Gastrocnemius medialis (tissue), 4 donors: ENCODE results near the gene CDH4. TPM values are rescaled to one million over a fixed set of nuclear protein-coding genes. Genes with fewer than 3 reads are reported as not detected.

Experiments
- ATAC-seq, 2 donors: fragments of 150-250 bp; one replicate each; pipeline ENCODE4 v1.9.1; 2016
- DNase-seq, 2 donors: peaks; one replicate each; pipeline ENCODE4 v3.0.0-alpha.2; 2019
- H3K27ac ChIP-seq, 4 donors: fragments of 200-600 bp; sonication (generic); 1 replicate in 1 of 4; 2 replicates in 3 of 4; pipeline ENCODE4 v1.5.1; 2016 to 2018; ENCODE audit warnings: mild to moderate bottlenecking in 2 of 4, moderate library complexity in 1 of 4
- H3K27me3 ChIP-seq, 3 donors: fragments of 200-600 bp; sonication (generic) in 2 of 3; 1 replicate in 1 of 3; 2 replicates in 2 of 3; pipeline versions ENCODE4 v1.5.1 to v1.6.0; 2016 to 2019; ENCODE audit warnings: mild to moderate bottlenecking in 1 of 3, moderate library complexity in 1 of 3
- H3K36me3 ChIP-seq, 2 donors: fragments of 200-600 bp; sonication (generic) in 1 of 2; one replicate each; pipeline ENCODE4 v1.5.1; 2017 to 2018
- H3K4me1 ChIP-seq, 2 donors: fragments of 200-600 bp; sonication (generic) in 1 of 2; one replicate each; pipeline ENCODE4 v1.5.1; 2016 to 2017; ENCODE audit warnings: mild to moderate bottlenecking in 2 of 2
- H3K4me3 ChIP-seq, 4 donors: fragments of 200-600 bp; sonication (generic) in 3 of 4; 1 replicate in 1 of 4; 2 replicates in 3 of 4; pipeline ENCODE4 v1.5.1; 2016 to 2019; ENCODE audit warnings: mild to moderate bottlenecking in 2 of 4
- H3K9me3 ChIP-seq, 3 donors: fragments of 200-600 bp; sonication (generic) in 2 of 3; 1 replicate in 1 of 3; 2 replicates in 2 of 3; pipeline ENCODE4 v1.5.1; 2016 to 2019
- CTCF ChIP-seq, 5 experiments: fragments of 450-650 bp in 3 of 5; fragments of 200-600 bp in 2 of 5; sonication (generic) in 2 of 5; IDR thresholded peaks in 4 of 5; conservative IDR thresholded peaks in 1 of 5; 1 replicate in 4 of 5; 2 replicates in 1 of 5; pipeline ENCODE4 v1.5.1; 2016 to 2019; ENCODE audit warnings: antibody characterized with exemption in 5 of 5, mild to moderate bottlenecking in 3 of 5, moderate library complexity in 3 of 5
- POLR2A ChIP-seq, 2 donors: fragments of 450-650 bp; IDR thresholded peaks; one replicate each; pipeline ENCODE4 v1.6.1; 2017; ENCODE audit warnings: antibody characterized with exemption in 2 of 2, mild to moderate bottlenecking in 2 of 2, moderate library complexity in 2 of 2
- in situ Hi-C, 4 donors: fragments of 200-750 bp; cut with MboI; loops; one replicate each; pipeline versions ENCODE4 v1.15.0 to v1.8.0; 2017; ENCODE audit warnings: low sequenced_read_pairs in 4 of 4
- intact Hi-C: fragments of 100-400 bp; cut with DNase I; formaldehyde crosslinking; loops from one replicate; pipeline ENCODE4 v1.15.1; 2023; ENCODE audit warnings: low total_unique reads
- total RNA-seq, 4 donors: library from RNA; depleted of rRNA; stranded (reverse); fragments of >200 nt; gene quantifications; one replicate each; pipeline versions ENCODE4 v1.1.0 to v1.2.3, GENCODE V29; 2016

Gene CDH4
- total RNA-seq, 4 donors from 2014 or later = 0.38 to 1.2 (median 0.86) TPM

DNA sequence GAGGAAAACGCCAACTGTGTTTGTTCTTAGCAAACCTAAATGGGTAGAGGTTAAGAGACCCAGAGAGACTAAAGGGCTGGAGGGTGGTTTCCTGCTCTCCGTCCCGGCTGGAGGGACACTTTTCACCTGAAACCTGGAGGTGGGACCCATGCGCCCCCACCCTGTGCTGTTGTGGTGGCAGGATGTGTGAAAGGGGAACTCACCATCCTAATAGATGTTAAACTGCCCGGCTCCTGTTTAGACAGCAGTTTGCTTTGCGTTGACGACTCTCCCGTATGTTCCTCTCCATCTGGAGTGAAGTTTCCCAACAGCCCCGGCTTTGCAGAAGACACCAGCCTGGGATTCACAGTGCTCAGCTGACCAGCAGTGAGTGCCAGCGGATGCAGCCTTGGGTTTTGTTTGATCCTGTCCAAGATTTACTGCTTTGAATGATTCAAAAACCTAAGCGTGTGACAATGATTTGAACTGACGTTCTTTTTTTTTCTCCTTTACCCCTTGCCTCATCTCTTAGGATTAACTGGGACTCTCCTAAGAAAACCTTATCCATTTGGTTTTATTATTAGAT is 66.0 kb downstream of the CDH4 start:
- H3K27ac ChIP-seq = no peak overlapping the region
- DNase-seq (no peak), ATAC-seq (no peak)
- peaks cover 8 to 10% (median 9%) of the 10 kb centered on the region in 3 donors for H3K27me3 ChIP-seq
- no peaks in the 10 kb centered on the region for H3K9me3 ChIP-seq
- H3K4me3 ChIP-seq = no peak overlapping the region
- no peaks in the 10 kb centered on the region for H3K36me3 ChIP-seq
- in situ Hi-C loops = loop anchor here in 1 of 4 donors (25.0 kb wide), 1 partner anchor 106 kb away; no protein-coding TSS in a partner anchor
- TF ChIP-seq POLR2A (IDR thresholded peaks at IDR 0.05) = no peak
- TF ChIP-seq CTCF (IDR thresholded peaks at IDR 0.05 in 4 of 5, conservative IDR thresholded peaks at IDR 0.05 in 1 of 5) = no peak
- intact Hi-C loops = no loop called here
- H3K4me1 ChIP-seq = no peaks in the 10 kb centered on the region

- Histone ChIP-seq H3K4me1 (no peaks in the 10 kb centered on the region), H3K36me3 (no peaks in the 10 kb centered on the region), H3K27me3 (peaks cover 0 to 8% (median under 1%) of the 10 kb centered on the region in 3 donors), H3K4me3 (no peak overlapping the region), H3K27ac (no peak overlapping the region), H3K9me3 (no peaks in the 10 kb centered on the region)
- ATAC-seq = no peak
- DNase-seq = no peak
- TF ChIP-seq POLR2A (IDR thresholded peaks at IDR 0.05) = no peak
- no peak for TF ChIP-seq CTCF (IDR thresholded peaks at IDR 0.05 in 4 of 5, conservative IDR thresholded peaks at IDR 0.05 in 1 of 5)
- in situ Hi-C loops = loop anchor here in 1 of 4 donors (25.0 kb wide), 1 partner anchor 109 kb away; no protein-coding TSS in a partner anchor
- intact Hi-C loops = no loop called here
Measured at GRCh38 chr20:61320691-61321425, 68.8 kb downstream of the CDH4 start.

DNA sequence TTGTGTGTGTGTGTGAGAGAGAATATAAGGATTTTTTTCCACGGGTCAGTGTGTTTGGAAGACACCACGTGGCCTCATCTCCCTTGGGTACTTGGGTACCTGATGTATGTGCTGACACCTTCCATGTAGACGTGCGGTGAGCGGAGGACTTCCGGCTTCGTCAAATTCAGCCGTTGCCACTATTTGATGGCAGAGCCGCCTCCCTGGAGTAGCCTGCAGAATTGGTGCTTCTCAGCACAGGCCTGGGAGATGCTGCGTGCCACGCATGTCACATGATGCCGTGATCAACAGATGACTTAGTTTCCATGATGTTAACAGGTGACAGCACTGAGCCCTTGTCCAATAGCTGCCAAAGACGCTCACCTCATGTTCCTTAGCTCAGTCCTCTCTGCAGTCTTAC is 69.4 kb downstream of the CDH4 start:
- DNase-seq = no peak
- in situ Hi-C loops (loop anchor here in 1 of 4 donors (25.0 kb wide), 1 partner anchor 109 kb away; no protein-coding TSS in a partner anchor), intact Hi-C loops (no loop called here)
- no peaks in the 10 kb centered on the region for H3K36me3 ChIP-seq
- peaks cover 0 to 8% (median 0%) of the 10 kb centered on the region in 3 donors for H3K27me3 ChIP-seq
- TF ChIP-seq CTCF (IDR thresholded peaks at IDR 0.05 in 4 of 5, conservative IDR thresholded peaks at IDR 0.05 in 1 of 5) (no peak), POLR2A (IDR thresholded peaks at IDR 0.05) (no peak)
- ATAC-seq = no peak
- H3K9me3 ChIP-seq = no peaks in the 10 kb centered on the region
- H3K27ac ChIP-seq = no peak overlapping the region
- H3K4me1 ChIP-seq = no peaks in the 10 kb centered on the region
- no peak overlapping the region for H3K4me3 ChIP-seq

DNA sequence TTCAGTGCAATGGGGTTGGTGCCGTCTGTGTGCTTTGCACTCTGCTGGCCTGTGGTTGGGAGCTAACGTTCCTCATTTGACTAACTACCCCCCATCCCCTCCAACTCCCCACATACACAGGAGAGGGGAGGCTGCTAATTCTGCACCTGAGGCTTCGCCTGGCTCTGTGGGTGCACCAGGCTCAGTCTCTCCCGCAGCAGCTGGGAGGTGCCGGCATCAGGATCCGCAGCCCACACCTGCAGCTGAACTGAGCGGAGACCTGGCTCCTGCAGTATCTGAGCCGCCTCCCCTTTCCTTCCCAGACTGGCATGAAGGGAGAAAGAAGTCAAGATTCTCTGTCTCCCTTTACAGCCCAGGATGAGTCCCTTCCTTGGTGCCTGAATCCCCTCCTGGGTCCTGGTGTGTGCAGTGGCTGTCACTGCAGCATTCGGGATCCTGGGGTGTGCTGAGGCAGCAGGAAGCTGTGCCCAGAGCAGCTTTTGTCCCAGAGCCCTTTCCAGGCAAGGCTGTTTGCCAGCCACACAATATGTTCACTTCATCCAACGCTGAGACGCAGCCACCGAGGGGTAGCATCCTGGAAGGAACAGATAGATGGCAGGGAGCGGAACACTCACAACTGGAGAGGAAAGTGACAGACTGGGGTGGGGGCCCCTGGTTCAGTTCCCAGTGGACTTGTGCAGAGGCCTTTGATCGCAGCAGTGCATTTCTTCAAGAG is 70.2 kb downstream of the CDH4 start:
- ATAC-seq (no peak), DNase-seq (no peak)
- in situ Hi-C loops = loop anchor here in 1 of 4 donors (25.0 kb wide), 1 partner anchor 110 kb away; no protein-coding TSS in a partner anchor
- H3K36me3 ChIP-seq = no peaks in the 10 kb centered on the region
- no peaks in the 10 kb centered on the region for H3K9me3 ChIP-seq
- no peak overlapping the region for H3K27ac ChIP-seq
- intact Hi-C loops = no loop called here
- H3K4me3 ChIP-seq = no peak overlapping the region
- peaks cover 0 to 6% (median 0%) of the 10 kb centered on the region in 3 donors for H3K27me3 ChIP-seq
- TF ChIP-seq POLR2A (IDR thresholded peaks at IDR 0.05) = no peak
- TF ChIP-seq CTCF (IDR thresholded peaks at IDR 0.05 in 4 of 5, conservative IDR thresholded peaks at IDR 0.05 in 1 of 5) = no peak
- no peaks in the 10 kb centered on the region for H3K4me1 ChIP-seq
